HepG2 (cell line): ENCODE data around the gene DLAT. TPM values are rescaled to one million over a fixed set of nuclear protein-coding genes. Genes with fewer than 3 reads are reported as not detected.
A peak's percentile ranks its signal among the peaks of the same experiment; 100 is the strongest.

Source experiments
- ARID2 ChIP-seq: sonication (generic); formaldehyde crosslinking; IDR thresholded peaks from 2 replicates; pipeline ENCODE4 v1.8.1; 2022; ENCODE audit warnings: mild to moderate bottlenecking, missing genetic modification reagents, borderline replicate concordance
- ATF4 ChIP-seq, 2 experiments: fragments of 450-650 bp in 1 of 2; sonication (generic) in 1 of 2; formaldehyde crosslinking; IDR thresholded peaks; 2 replicates each; pipeline versions ENCODE4 v1.5.0 to v1.8.0; 2020 to 2022; ENCODE audit warnings: mild to moderate bottlenecking in 1 of 2, missing genetic modification reagents in 1 of 2
- BATF2 ChIP-seq: sonication (generic); formaldehyde crosslinking; IDR thresholded peaks from 2 replicates; pipeline ENCODE4 v1.8.0; 2022; ENCODE audit warnings: mild to moderate bottlenecking, missing genetic modification reagents, moderate library complexity
- CC2D1A ChIP-seq: sonication (generic); formaldehyde crosslinking; IDR thresholded peaks from 2 replicates; pipeline ENCODE4 v1.8.1; 2023; ENCODE audit warnings: mild to moderate bottlenecking, missing genetic modification reagents
- MYNN ChIP-seq: sonication (generic); formaldehyde crosslinking; IDR thresholded peaks from 2 replicates; pipeline ENCODE4 v1.4.0; 2020; ENCODE audit warnings: mild to moderate bottlenecking, low read depth, missing genetic modification reagents
- PATZ1 ChIP-seq: sonication (generic); formaldehyde crosslinking; IDR thresholded peaks from 2 replicates; pipeline ENCODE4 v1.4.0; 2020; ENCODE audit warnings: missing genetic modification reagents
- REXO4 ChIP-seq: sonication (generic); formaldehyde crosslinking; IDR thresholded peaks from 2 replicates; pipeline ENCODE4 v1.8.0; 2022; ENCODE audit warnings: missing genetic modification reagents, mild to moderate bottlenecking, borderline replicate concordance
- SRY ChIP-seq: sonication (generic); formaldehyde crosslinking; IDR thresholded peaks from 2 replicates; pipeline ENCODE4 v1.8.0; 2022; ENCODE audit warnings: mild to moderate bottlenecking, missing genetic modification reagents
- SUZ12 ChIP-seq: fragments of 150-350 bp; IDR thresholded peaks from 2 replicates; pipeline ENCODE4 v1.6.1; 2014; ENCODE audit warnings: low read depth, low read length
- YEATS4 ChIP-seq: sonication (generic); formaldehyde crosslinking; IDR thresholded peaks from 2 replicates; pipeline ENCODE4 v1.4.0; 2020; ENCODE audit warnings: missing genetic modification reagents, borderline replicate concordance
- ZNF10 ChIP-seq: sonication (generic); formaldehyde crosslinking; IDR thresholded peaks from 2 replicates; pipeline ENCODE4 v1.4.0; 2020; ENCODE audit warnings: mild to moderate bottlenecking, low read depth, missing genetic modification reagents, borderline replicate concordance
- ZNF644 ChIP-seq: IDR thresholded peaks from 2 replicates; pipeline ENCODE4 v1.6.1; 2016; ENCODE audit warnings: low read depth
- ZNF652 ChIP-seq: IDR thresholded peaks from 2 replicates; pipeline ENCODE4 v1.6.1; 2016; ENCODE audit warnings: low read depth, borderline replicate concordance
- polyA plus RNA-seq, 8 experiments: library from polyadenylated mRNA; depleted of rRNA in 3 of 8; stranded (reverse) in 7 of 8; unstranded in 1 of 8; fragments of >200 nt; fragmentation: Illumina TruSeq in 4 of 8; extraction: Trizol in 4 of 8; gene quantifications; 2 replicates each; pipeline versions ENCODE4 v1.2.1 to v1.2.3, GENCODE V29; 2011 to 2016; ENCODE audit warnings: low read depth in 4 of 8, missing spikeins in 1 of 8, mixed read lengths in 1 of 8; ENCODE audit not compliant: insufficient read depth in 1 of 8
- total RNA-seq, 5 experiments: library from RNA; depleted of rRNA; stranded (reverse); fragments of >200 nt; fragmentation: Illumina TruSeq; extraction: Trizol; gene quantifications; 2 replicates each; pipeline ENCODE4 v1.2.3, GENCODE V29; 2016; ENCODE audit warnings: low read depth in 1 of 5
- TF ChIP-seq, protein P1 (sequence below): sonication (generic); formaldehyde crosslinking; IDR thresholded peaks from 2 replicates; pipeline ENCODE4 v1.5.1; 2020; ENCODE audit warnings: mild to moderate bottlenecking, missing genetic modification reagents, borderline replicate concordance
- TF ChIP-seq, protein P2 (sequence below): sonication (generic); formaldehyde crosslinking; IDR thresholded peaks from 2 replicates; pipeline ENCODE4 v1.4.0; 2020; ENCODE audit warnings: missing genetic modification reagents, borderline replicate concordance

The DLAT gene
- total and polyA plus RNA-seq, 2 of the 13 experiments (the other 11 are each of a cell fraction or from before 2014, with no cell fraction given): 26.4 to 62.2 TPM

- TF ChIP-seq, protein P1, sequence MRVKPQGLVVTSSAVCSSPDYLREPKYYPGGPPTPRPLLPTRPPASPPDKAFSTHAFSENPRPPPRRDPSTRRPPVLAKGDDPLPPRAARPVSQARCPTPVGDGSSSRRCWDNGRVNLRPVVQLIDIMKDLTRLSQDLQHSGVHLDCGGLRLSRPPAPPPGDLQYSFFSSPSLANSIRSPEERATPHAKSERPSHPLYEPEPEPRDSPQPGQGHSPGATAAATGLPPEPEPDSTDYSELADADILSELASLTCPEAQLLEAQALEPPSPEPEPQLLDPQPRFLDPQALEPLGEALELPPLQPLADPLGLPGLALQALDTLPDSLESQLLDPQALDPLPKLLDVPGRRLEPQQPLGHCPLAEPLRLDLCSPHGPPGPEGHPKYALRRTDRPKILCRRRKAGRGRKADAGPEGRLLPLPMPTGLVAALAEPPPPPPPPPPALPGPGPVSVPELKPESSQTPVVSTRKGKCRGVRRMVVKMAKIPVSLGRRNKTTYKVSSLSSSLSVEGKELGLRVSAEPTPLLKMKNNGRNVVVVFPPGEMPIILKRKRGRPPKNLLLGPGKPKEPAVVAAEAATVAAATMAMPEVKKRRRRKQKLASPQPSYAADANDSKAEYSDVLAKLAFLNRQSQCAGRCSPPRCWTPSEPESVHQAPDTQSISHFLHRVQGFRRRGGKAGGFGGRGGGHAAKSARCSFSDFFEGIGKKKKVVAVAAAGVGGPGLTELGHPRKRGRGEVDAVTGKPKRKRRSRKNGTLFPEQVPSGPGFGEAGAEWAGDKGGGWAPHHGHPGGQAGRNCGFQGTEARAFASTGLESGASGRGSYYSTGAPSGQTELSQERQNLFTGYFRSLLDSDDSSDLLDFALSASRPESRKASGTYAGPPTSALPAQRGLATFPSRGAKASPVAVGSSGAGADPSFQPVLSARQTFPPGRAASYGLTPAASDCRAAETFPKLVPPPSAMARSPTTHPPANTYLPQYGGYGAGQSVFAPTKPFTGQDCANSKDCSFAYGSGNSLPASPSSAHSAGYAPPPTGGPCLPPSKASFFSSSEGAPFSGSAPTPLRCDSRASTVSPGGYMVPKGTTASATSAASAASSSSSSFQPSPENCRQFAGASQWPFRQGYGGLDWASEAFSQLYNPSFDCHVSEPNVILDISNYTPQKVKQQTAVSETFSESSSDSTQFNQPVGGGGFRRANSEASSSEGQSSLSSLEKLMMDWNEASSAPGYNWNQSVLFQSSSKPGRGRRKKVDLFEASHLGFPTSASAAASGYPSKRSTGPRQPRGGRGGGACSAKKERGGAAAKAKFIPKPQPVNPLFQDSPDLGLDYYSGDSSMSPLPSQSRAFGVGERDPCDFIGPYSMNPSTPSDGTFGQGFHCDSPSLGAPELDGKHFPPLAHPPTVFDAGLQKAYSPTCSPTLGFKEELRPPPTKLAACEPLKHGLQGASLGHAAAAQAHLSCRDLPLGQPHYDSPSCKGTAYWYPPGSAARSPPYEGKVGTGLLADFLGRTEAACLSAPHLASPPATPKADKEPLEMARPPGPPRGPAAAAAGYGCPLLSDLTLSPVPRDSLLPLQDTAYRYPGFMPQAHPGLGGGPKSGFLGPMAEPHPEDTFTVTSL (CRISPR knock-in tag): no peak
- TF ChIP-seq ZNF644 (CRISPR knock-in tag) (no peak), BATF2 (CRISPR knock-in tag) (no peak), PATZ1 (CRISPR knock-in tag) (peak; percentile 83), ATF4 (CRISPR knock-in tag; IDR thresholded peaks at IDR 0.05) (no peak), SUZ12 (no peak), ARID2 (no peak), YEATS4 (CRISPR knock-in tag) (0 out of 2 replicates have a peak, but pooled peaks have one; percentile 71), ZNF652 (no peak), SRY (CRISPR knock-in tag) (0 out of 2 replicates have a peak, but pooled peaks have one; percentile 39), ZNF10 (CRISPR knock-in tag) (no peak), REXO4 (CRISPR knock-in tag) (no peak), MYNN (CRISPR knock-in tag) (peak; percentile 20; the same call in 1 of the 2 replicates), CC2D1A (CRISPR knock-in tag) (no peak)
- TF ChIP-seq, protein P2, sequence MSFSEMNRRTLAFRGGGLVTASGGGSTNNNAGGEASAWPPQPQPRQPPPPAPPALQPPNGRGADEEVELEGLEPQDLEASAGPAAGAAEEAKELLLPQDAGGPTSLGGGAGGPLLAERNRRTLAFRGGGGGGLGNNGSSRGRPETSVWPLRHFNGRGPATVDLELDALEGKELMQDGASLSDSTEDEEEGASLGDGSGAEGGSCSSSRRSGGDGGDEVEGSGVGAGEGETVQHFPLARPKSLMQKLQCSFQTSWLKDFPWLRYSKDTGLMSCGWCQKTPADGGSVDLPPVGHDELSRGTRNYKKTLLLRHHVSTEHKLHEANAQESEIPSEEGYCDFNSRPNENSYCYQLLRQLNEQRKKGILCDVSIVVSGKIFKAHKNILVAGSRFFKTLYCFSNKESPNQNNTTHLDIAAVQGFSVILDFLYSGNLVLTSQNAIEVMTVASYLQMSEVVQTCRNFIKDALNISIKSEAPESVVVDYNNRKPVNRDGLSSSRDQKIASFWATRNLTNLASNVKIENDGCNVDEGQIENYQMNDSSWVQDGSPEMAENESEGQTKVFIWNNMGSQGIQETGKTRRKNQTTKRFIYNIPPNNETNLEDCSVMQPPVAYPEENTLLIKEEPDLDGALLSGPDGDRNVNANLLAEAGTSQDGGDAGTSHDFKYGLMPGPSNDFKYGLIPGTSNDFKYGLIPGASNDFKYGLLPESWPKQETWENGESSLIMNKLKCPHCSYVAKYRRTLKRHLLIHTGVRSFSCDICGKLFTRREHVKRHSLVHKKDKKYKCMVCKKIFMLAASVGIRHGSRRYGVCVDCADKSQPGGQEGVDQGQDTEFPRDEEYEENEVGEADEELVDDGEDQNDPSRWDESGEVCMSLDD (CRISPR knock-in tag): no peak
These were observed 49.0 kb downstream of the DLAT start, which contains the start of the genes NKAPD1 and PIH1D2 (continued) for GRCh38 chr11:112073941-112074811.
